ENCODE measurements around the gene CDC73.
"Not testable (repeated sequence)": the region's sequence is repeated elsewhere in the genome, so short reads cannot be mapped to it uniquely, and the experiment has no call there.

CDC73 gene

DNA sequence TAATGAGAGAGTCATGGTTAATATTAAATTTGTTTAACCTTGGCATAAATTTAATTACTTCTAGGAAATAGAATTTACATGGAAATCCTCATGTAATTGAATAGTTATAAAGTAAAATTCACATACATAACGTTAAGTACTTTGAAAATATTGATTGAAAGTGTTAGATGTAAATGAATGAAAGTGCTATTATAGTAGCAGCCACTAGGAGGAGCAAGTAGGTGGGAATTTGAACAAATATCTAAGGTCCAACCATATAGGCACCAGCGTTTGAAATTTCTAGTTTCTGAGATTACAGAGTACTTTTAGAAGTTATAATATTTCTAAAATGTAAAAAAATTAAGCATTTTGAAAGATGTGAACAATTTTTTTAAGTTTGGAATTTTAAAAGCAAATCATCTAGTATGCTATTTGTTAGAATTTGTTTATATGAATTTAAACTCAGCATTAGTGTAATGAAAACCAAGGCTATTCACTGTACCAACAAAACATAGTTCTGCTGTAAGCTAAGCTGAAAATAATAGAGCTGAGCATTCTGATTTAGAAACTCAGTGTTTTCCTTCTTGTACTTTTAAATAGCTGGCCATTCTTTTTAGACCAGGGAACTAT, 61.3 kb downstream of the CDC73 start:
- Mint-ChIP-seq H3K27ac (no peak overlapping the region), H3K4me1 (ENCODE audit: low read depth) (peaks cover 46% of the 10 kb centered on the region), H3K4me3 (no peak overlapping the region), H3K9me3 (no peaks in the 10 kb centered on the region), H3K27me3 (no peaks in the 10 kb centered on the region), H3K36me3 (ENCODE audit: low read depth) (no peaks in the 10 kb centered on the region)

DNA sequence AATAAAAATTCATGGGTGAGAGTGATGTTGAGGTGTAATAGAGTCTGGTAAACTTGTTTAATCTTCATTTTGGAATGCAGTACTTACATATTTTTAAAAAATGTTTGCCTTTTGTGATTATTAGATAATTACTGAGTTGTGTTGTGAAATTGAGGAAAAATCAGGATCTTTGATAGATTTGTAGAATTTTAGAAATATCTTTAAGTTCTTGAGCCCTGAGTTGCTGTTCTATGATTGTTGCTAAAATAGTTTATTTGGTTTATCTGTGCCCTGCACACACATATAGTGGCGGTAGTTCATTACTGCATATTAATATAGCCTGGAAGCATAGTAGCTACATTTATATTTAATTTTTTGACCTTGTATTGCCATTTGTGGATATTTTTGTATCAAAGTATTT, 62.9 kb downstream of the CDC73 start:
- Mint-ChIP-seq H3K36me3 (ENCODE audit: low read depth) (no peaks in the 10 kb centered on the region), H3K27me3 (no peaks in the 10 kb centered on the region), H3K4me3 (peak overlapping the region; percentile 37), H3K4me1 (ENCODE audit: low read depth) (peaks cover 46% of the 10 kb centered on the region), H3K9me3 (no peaks in the 10 kb centered on the region), H3K27ac (no peak overlapping the region)

- Mint-ChIP-seq H3K9me3 (no peaks in the 10 kb centered on the region), H3K27ac (no peak overlapping the region), H3K4me1 (ENCODE audit: low read depth) (peaks cover 50% of the 10 kb centered on the region), H3K27me3 (no peaks in the 10 kb centered on the region), H3K36me3 (ENCODE audit: low read depth) (no peaks in the 10 kb centered on the region), H3K4me3 (peak overlapping the region; percentile 37)
Observed at GRCh38 chr1:193185211-193185610, 63.4 kb downstream of the CDC73 start.

GRCh38 chr1:193185901-193186731, 64.3 kb downstream of the CDC73 start, which contains the start of gene B3GALT2:
B3GALT2 (minus strand) TSS chr1:193186613; CDS start chr1:193181562, 5,051 bp downstream.
- no peaks in the 10 kb centered on the region for H3K27me3 Mint-ChIP-seq
- H3K9me3 Mint-ChIP-seq, result no peaks in the 10 kb centered on the region
- H3K4me1 Mint-ChIP-seq (ENCODE audit: low read depth), result peaks cover 57% of the 10 kb centered on the region
- H3K4me3 Mint-ChIP-seq, result peak within 1 kb of the TSS; percentile 63
- peaks cover under 1% of the 10 kb centered on the region for H3K36me3 Mint-ChIP-seq (ENCODE audit: low read depth)
- H3K27ac Mint-ChIP-seq, result peak within 1 kb of the TSS; percentile 75

DNA sequence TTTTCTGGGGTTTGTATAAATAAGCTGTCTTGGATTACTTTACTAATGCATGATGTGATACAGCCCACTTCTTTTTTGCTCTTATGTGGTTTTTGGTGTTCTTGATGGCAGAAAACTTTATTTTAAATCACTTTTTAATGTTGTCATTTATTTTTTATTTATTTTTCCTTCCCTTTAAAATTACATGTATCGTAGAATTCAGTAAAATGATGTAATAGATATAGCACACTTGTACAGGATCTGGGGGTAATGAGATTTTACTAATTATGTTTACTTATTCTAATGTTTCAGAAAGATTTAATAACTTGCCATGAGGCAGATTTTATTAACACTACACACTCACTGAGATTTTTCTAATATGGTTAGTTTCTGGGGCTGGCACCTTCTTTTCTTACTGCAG, 65.3 kb downstream of the CDC73 start:
- no peak overlapping the region for H3K4me3 Mint-ChIP-seq
- no peaks in the 10 kb centered on the region for H3K9me3 Mint-ChIP-seq
- no peak overlapping the region for H3K27ac Mint-ChIP-seq
- H3K36me3 Mint-ChIP-seq (ENCODE audit: low read depth), result peaks cover 6% of the 10 kb centered on the region
- H3K4me1 Mint-ChIP-seq (ENCODE audit: low read depth), result peaks cover 57% of the 10 kb centered on the region
- no peaks in the 10 kb centered on the region for H3K27me3 Mint-ChIP-seq

GRCh38 chr1:193188915-193189314, 67.1 kb downstream of the CDC73 start:
- not testable (repeated sequence) for H3K27ac Mint-ChIP-seq, H3K9me3 Mint-ChIP-seq, H3K4me3 Mint-ChIP-seq, H3K27me3 Mint-ChIP-seq
- H3K4me1 Mint-ChIP-seq (ENCODE audit: low read depth), result peaks cover 49% of the 10 kb centered on the region
- H3K36me3 Mint-ChIP-seq (ENCODE audit: low read depth), result peaks cover 20% of the 10 kb centered on the region

DNA sequence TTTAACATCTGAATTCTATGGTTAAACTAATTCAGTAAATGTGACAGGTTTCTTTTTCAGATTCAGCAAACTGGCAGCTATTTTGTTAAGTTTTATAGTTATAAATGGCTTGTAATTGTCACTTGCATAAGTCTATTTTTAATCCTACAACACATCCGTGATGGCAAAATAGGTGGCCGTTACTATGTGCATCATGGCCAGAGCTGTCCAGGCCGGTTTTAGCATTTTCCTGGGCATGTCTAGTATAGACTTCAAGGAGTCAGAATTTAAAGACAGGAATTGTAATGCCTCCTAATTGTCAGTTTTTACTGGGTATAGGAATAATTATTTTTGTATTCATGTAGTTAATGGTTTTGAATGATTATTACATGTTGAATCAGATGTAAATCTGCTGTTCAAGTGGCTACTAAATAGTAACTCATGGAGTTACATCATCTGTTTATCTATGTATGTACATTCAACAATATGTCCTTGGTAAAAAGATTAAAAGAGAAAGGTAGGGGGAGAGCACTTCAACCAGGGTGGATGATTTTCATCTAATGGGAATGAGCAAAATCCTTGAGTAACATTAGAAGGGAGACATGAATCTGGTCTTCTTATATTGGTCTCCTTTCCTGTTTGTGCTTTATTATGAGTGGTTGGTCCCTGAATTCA, 67.7 kb downstream of the CDC73 start:
- Mint-ChIP-seq H3K4me1 (ENCODE audit: low read depth) (peaks cover 46% of the 10 kb centered on the region), H3K9me3 (no peaks in the 10 kb centered on the region), H3K27ac (no peak overlapping the region), H3K36me3 (ENCODE audit: low read depth) (peaks cover 25% of the 10 kb centered on the region), H3K4me3 (no peak overlapping the region), H3K27me3 (no peaks in the 10 kb centered on the region)

DNA sequence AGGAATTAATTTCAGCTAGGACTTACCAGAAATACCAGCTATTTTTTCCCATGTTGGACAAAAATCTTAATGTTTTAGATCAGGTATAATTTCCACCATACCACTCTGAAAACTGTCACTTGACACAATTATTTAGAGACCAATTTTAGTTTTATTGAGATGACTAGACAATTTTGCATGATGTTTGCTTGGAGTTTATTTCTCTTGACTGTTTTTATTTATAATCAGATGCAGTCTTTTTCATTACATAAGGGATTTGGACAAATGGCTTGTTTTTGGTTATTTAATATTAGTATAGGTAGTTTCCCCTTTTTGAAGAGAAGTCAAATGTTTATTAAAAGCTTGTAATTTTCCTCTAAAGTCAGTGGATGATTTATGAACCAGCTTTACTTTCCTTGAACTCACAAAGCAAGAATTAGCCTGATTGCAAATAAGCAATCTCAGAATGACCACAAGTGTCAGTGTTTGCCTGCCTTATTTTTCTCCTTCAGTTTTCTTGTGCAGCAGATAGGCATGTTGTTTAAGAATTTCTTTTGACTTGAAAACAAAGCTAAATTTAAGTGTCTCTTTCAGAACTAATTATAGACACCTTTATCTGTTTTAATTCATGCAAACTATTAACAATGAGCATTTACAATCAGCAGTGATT, 68.4 kb downstream of the CDC73 start:
- Mint-ChIP-seq H3K4me3 (no peak overlapping the region), H3K4me1 (ENCODE audit: low read depth) (peaks cover 39% of the 10 kb centered on the region), H3K27me3 (no peaks in the 10 kb centered on the region), H3K36me3 (ENCODE audit: low read depth) (peaks cover 30% of the 10 kb centered on the region), H3K9me3 (no peaks in the 10 kb centered on the region), H3K27ac (no peak overlapping the region)

DNA sequence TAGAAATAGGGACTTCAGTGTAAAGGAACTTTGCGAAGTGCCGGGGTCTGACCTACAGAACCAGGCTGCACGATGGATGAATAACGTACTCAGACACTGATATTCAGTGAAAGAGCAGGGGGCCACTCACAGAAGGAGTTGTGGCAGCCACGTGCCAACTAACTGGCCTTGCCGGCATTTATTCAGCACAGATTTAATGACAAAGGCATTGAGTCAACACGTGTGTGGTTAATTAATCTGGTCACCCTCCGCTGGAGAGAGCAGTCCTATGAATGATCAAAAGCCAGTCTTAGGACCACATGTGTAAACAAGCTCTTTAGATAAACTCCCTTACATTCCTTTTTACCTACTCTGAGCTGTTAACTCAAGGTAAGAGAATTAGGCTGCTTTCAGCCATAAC, 70.8 kb downstream of the CDC73 start:
- Mint-ChIP-seq H3K4me1 (ENCODE audit: low read depth) (peaks cover 26% of the 10 kb centered on the region), H3K9me3 (no peaks in the 10 kb centered on the region), H3K27ac (no peak overlapping the region), H3K36me3 (ENCODE audit: low read depth) (peaks cover 30% of the 10 kb centered on the region), H3K4me3 (no peak overlapping the region), H3K27me3 (no peaks in the 10 kb centered on the region)

- Mint-ChIP-seq H3K9me3 (no peaks in the 10 kb centered on the region), H3K4me1 (ENCODE audit: low read depth) (peaks cover 25% of the 10 kb centered on the region), H3K36me3 (ENCODE audit: low read depth) (peaks cover 39% of the 10 kb centered on the region), H3K4me3 (no peak overlapping the region), H3K27ac (no peak overlapping the region), H3K27me3 (no peaks in the 10 kb centered on the region)
Observed at GRCh38 chr1:193199940-193200339, 78.1 kb downstream of the CDC73 start.

GRCh38 chr1:193201021-193201420, 79.2 kb downstream of the CDC73 start:
- Mint-ChIP-seq H3K27me3 (no peaks in the 10 kb centered on the region), H3K9me3 (peaks cover 8% of the 10 kb centered on the region), H3K27ac (no peak overlapping the region)

GRCh38 chr1:193210996-193211395, 89.2 kb downstream of the CDC73 start:
- Mint-ChIP-seq H3K27me3 (no peaks in the 10 kb centered on the region), H3K4me1 (ENCODE audit: low read depth) (peaks cover 22% of the 10 kb centered on the region), H3K9me3 (peaks cover 6% of the 10 kb centered on the region), H3K4me3 (no peak overlapping the region), H3K36me3 (ENCODE audit: low read depth) (peaks cover 72% of the 10 kb centered on the region), H3K27ac (no peak overlapping the region)

More at GRCh38 chr1:193201021-193201420, 79.2 kb downstream of the CDC73 start:
- H3K36me3 Mint-ChIP-seq (ENCODE audit: low read depth), result peaks cover 47% of the 10 kb centered on the region
- H3K4me3 Mint-ChIP-seq, result no peak overlapping the region
- peaks cover 19% of the 10 kb centered on the region for H3K4me1 Mint-ChIP-seq (ENCODE audit: low read depth)

DNA sequence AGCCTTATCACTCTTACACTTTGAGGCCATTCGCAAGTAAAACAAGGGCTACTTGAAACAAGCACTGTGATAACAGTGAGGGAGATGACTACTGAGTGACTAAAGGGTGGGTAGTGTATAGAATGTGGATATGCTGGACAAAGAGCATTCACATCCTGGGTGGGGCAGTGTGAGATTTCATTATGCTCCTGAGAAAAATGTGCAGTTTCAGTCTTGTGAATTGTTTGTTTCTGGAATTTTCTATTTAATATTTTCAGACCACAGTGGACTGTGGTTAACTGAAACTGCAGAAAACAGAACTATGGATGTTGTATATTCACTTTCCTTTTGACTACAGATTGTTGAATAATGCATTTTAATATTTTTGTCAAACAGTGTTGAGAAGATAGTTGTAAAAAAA, 89.7 kb downstream of the CDC73 start:
- peaks cover 72% of the 10 kb centered on the region for H3K36me3 Mint-ChIP-seq (ENCODE audit: low read depth)
- peaks cover 22% of the 10 kb centered on the region for H3K4me1 Mint-ChIP-seq (ENCODE audit: low read depth)
- peaks cover under 1% of the 10 kb centered on the region for H3K9me3 Mint-ChIP-seq
- H3K4me3 Mint-ChIP-seq, result no peak overlapping the region
- H3K27me3 Mint-ChIP-seq, result no peaks in the 10 kb centered on the region
- peak overlapping the region; percentile 18 for H3K27ac Mint-ChIP-seq

DNA sequence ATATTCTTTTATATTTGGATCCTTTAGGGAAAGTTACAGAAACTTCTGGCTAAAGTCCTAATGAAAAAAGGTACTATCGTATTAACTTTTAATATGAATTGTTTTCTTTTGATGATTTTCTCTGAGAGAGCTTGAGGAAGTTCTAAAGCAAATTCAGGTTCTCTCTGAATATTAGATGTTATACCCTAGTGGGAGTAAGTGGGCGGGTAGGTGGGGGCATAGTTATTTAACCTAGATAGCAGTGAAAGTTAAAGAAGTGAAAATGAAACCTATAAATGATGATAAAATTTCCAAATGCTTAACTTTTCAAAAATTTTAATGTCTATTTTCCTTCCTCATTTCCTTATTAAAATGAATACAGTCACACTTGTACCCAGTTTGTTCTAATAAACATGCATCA, 90.8 kb downstream of the CDC73 start:
- no peak overlapping the region for H3K27ac Mint-ChIP-seq
- peaks cover 22% of the 10 kb centered on the region for H3K4me1 Mint-ChIP-seq (ENCODE audit: low read depth)
- no peaks in the 10 kb centered on the region for H3K9me3 Mint-ChIP-seq
- H3K4me3 Mint-ChIP-seq, result no peak overlapping the region
- H3K36me3 Mint-ChIP-seq (ENCODE audit: low read depth), result peaks cover 72% of the 10 kb centered on the region
- no peaks in the 10 kb centered on the region for H3K27me3 Mint-ChIP-seq

DNA sequence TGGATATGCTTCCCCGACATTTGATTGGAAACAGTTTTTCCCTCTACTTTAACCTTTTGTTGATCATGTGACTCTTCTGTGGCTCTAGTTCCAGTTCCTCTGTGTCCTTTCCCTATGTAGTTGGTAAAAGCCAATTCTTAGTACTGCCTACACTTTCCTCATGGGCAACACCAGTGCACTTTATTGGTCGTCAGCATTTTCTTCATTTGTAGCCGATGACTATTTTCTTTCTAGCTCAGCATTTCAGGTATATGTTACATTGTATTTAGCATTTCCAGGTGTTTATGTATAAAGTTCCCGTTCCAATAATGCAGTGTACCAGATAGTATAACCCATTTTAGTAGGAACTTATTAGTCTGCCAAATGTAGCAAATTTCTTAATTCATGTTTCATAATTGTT, 92.2 kb downstream of the CDC73 start:
- H3K27me3 Mint-ChIP-seq, result no peaks in the 10 kb centered on the region
- H3K9me3 Mint-ChIP-seq, result no peaks in the 10 kb centered on the region
- no peak overlapping the region for H3K27ac Mint-ChIP-seq
- no peak overlapping the region for H3K4me3 Mint-ChIP-seq
- H3K4me1 Mint-ChIP-seq (ENCODE audit: low read depth), result peaks cover 22% of the 10 kb centered on the region
- peaks cover 74% of the 10 kb centered on the region for H3K36me3 Mint-ChIP-seq (ENCODE audit: low read depth)
